H1 (cell line): ENCODE data around the gene C19orf73. TPM values are rescaled to one million over a fixed set of nuclear protein-coding genes. Genes with fewer than 3 reads are reported as not detected.

Experiments
- KDM1A ChIP-seq: fragments of 200-600, 300-600 bp; sonication (generic); IDR thresholded peaks from 2 replicates; pipeline ENCODE4 v1.7.1; 2016; ENCODE audit warnings: mild to moderate bottlenecking, low read length, borderline replicate concordance
- polyA plus RNA-seq, 7 experiments: library from polyadenylated mRNA; depleted of rRNA in 3 of 7; stranded (reverse) in 5 of 7; unstranded in 2 of 7; fragments of >200 nt in 5 of 7; fragments of 200-250 nt in 2 of 7; gene quantifications; 1 replicate in 5 of 7; 2 replicates in 1 of 7; 4 replicates in 1 of 7; pipeline versions ENCODE4 v1.2.1 to v1.2.3, GENCODE V29; 2011 to 2013; ENCODE audit warnings: missing spikeins in 2 of 7, mixed read lengths in 2 of 7
- total RNA-seq: library from RNA; stranded (reverse); fragmentation: NEBNext Ultra II Directional; extraction: Animal tissue kit (Norgen Biotek cat#: 25700); gene quantifications from 2 replicates; pipeline ENCODE4 v1.2.1, GENCODE V29; 2021

The C19orf73 gene
- total and polyA plus RNA-seq, 2 of the 8 experiments (the other 6 are each of a cell fraction or from before 2014, with no cell fraction given) = 2.5 to 4.6 TPM

DNA sequence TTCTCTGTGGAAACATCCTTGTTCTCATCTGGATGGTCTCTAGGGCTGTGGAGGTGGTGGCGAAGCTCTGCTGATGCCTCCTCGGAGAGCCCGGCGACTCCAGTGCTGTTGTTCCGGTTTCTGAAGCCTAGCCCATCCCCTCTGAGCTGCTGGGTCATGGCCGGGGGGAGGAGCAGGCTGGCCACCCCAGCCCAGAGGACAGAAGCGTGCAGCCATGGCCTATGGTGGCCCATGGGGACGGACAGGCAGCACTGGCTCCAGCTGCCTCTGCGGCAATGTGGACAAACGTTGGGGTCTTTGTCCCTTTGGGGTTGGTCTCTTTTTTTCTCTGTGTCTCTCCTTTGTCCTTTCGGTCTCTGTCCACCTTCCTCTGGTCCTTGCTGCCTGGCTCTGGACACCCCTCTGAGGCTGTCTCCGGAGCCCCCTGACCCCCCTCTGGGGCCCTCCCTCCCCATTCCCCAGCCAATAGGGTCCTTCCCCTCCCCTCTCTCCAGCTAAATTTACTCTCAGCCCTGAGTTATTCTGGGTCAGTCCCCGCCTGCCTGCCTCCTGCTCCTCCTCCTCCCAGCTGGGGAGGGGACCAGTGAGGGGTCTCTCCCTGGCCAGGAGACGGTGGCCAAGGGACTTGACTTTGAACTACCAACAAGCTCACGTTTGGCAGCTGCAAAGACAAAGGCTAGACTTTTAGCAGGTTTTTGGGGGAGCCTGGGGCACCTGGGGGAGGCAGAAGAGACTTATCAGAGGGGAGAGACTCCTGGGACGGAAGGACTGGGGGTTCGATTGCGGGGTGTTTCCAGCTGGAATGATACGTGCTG is 36.3 kb upstream of the C19orf73 start, which contains the start of gene HRC (continued):
- TF ChIP-seq KDM1A = no peak
